GM18502 (cell line): ENCODE results near the gene STPG2.

ENCODE experiments used
- ATAC-seq: cut with Tn5 transposase; IDR thresholded peaks from one replicate; pipeline ENCODE4 v1.9.1; 2021; ENCODE audit warnings: mild to moderate bottlenecking; ENCODE audit not compliant: unreplicated experiment, poor library complexity

STPG2 gene

GRCh38 chr4:97851115-97851514 is 292.2 kb downstream of the STPG2 start:
- ATAC-seq: no peak

DNA sequence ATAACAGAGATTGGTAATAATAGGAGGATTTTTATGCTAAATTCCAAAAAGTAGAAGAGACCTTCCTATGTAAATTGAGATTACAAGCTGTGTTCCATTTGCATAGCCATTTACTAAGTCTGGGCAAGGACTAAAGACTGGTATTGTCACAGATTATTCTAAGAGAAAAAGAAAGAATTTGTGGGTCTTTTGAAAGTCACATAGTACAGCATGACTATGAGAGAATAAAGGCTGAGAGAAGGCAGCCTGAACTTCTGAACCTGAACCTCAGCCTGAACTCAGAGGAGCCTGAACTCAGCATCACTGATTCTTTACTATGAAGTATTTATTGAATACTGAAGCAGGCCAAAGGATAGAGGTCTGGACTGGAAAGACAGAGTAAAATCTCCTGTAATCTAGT is 297.5 kb downstream of the STPG2 start:
- ATAC-seq: no peak

- ATAC-seq: no peak
These were observed 301.8 kb downstream of the STPG2 start for GRCh38 chr4:97841512-97841911.

DNA sequence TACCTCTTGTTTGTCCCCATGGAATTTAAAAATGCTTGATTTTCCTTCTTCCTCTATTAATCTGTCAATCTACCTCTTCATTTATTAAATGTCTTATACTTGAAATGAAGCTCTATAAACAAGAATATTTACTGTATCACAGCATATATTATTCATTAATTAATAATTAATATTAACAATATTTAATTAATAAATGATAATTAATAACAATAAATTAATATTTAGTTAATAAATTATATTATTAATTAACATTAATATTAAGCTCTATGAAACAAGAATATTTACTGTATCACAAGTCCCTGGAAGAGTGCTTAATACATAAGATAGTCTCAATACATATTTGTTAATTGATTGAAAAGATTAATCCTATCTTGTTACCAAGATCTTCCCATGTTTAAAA is 306.6 kb downstream of the STPG2 start:
- ATAC-seq: no peak

DNA sequence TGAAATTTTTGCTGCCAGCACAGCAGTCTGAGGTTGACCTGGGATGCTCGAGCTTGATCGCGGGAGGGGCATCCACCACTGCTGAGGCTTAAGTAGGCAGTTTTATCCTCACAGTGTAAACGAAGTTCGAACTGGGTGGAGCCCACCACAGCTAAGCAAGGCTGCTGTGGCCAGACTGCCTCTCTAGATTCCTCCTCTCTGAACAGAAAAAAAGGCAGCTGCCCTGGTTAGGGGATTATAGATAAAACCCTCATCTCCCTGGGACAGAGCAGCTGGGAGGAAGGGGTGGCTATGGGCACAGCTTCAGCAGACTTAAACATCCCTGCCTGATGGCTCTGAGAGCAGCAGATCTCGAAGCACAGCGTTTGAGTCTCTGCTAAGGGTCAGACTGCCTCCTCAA is 314.6 kb downstream of the STPG2 start:
- ATAC-seq: no peak

GRCh38 chr4:97819294-97819693 is 324.0 kb downstream of the STPG2 start:
- ATAC-seq: no peak

- no peak for ATAC-seq
These were observed 330.5 kb downstream of the STPG2 start for GRCh38 chr4:97812768-97813167.

DNA sequence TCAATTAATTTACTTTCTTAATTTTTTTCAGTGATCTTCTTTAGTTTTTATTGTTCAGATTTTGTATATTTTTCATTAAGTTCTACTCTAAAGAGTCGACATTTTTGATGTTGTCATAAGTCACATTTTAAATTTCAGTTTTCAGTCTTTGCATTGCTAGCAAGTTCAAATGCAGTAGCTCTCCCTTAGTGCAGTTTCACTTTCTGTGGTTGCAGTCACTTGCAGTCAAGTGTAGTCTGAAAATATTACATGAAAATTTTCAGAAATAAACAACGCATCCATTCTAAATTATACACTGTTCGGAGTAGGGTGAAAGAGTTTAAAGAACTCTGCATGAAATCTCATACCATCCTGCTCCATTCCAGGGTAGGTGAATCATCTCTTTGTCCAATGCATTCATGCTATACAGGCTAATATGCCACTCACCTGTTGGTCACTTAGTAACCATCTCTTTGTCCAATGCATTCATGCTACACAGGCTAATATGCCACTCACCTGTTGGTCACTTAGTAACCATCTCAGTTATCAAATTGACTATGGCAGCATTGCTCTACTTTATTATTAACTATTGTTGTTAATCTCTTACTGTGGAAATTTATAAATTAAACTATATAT is 356.9 kb downstream of the STPG2 start:
- no peak for ATAC-seq

DNA sequence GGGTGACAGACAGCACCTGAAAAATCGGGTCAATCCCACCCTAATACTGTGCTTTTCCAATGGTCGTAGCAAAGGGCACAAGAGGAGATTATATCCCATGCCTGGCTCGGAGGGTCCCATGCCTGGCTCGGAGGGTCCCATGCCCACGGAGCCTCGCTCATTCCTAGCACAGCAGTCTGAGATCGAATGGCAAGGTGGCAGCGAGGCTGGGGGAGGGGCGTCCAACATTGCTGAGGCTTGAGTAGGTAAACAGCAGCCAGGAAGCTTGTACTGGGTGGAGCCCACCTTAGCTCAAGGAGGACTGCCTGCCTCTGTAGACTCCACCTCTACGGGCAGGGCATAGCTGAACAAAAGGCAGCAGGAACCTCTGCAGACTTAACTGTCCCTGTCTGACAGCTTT is 365.1 kb downstream of the STPG2 start:
- no peak for ATAC-seq

GRCh38 chr4:97774347-97774989 is 368.8 kb downstream of the STPG2 start:
- no peak for ATAC-seq

DNA sequence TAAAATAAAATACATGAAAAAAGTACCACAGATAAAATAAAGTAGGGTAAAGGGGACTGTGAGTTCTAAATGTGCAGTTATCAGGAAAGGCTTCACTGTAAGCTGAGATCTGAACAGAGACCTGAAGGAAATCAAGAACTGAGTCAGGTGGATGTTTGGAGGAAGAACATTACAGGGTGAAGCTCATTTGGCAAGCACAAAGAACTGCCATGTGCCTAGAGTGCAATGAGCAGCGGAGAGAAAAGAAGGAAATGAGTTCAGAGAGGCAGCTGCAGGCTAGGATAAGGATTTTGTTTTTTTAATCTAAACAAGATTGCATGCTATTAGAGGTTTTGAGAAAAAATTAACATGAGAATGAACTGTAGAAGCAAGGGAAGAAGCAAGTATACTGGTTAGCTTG is 373.1 kb downstream of the STPG2 start:
- ATAC-seq: no peak

- ATAC-seq: no peak
These were observed 381.2 kb downstream of the STPG2 start for GRCh38 chr4:97762115-97762512.

DNA sequence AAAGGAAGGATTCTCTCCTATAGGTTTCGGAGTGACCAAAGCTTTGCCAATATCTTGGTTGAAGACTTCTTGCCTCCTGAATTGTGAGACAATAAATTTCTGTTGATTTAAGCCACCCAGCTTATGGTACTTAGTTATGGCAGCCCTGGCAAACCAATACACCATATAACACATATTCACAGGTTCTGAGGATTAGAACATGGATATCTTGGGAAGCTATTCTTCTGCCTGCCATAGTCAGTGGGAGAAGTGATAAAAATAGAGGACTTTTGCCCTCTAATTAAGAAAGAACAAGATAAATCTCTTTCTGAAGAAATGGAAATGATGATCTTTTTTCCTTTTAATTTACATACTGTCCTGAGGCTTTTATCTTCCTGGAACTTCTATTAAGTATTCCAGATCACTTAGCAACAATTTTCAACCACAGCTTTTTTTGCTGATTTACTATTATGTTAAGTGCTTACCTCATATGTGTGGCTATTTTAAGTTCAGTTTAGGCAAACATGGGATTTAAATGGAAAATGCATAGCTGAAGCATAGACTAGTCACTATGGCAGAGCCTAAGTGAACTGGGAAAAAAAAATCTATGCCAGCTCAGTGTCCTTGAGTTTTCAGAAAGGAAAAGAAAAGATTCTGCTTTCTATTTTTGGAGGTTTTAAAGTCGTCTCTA is 381.7 kb downstream of the STPG2 start:
- ATAC-seq: no peak

- no peak for ATAC-seq
These were observed 383.5 kb downstream of the STPG2 start for GRCh38 chr4:97759785-97760184.

DNA sequence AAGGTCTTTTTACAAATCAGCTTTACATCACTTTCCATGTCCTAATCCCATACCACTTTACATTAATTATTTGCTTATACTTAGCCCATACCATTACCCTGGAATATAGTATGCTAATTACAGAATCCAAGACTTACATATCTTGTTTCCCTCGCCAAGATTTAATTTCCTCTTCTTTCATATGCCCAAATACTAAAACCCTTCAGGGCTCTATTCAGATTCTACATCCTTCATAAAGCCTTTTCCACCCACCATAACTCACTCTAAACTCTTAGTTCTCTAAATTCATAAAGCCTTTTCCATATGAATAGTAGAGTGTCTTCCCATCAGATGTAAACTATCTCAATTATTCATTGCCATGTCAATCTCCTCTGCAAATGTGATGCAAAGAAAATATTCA is 390.7 kb downstream of the STPG2 start:
- ATAC-seq: no peak

GRCh38 chr4:97747945-97748344 is 395.3 kb downstream of the STPG2 start:
- no peak for ATAC-seq

- no peak for ATAC-seq
These were observed 422.3 kb downstream of the STPG2 start for GRCh38 chr4:97720869-97721432.

- ATAC-seq: no peak
These were observed 452.1 kb downstream of the STPG2 start for GRCh38 chr4:97691111-97691605.

- no peak for ATAC-seq
These were observed 472.5 kb downstream of the STPG2 start for GRCh38 chr4:97670703-97671269.

DNA sequence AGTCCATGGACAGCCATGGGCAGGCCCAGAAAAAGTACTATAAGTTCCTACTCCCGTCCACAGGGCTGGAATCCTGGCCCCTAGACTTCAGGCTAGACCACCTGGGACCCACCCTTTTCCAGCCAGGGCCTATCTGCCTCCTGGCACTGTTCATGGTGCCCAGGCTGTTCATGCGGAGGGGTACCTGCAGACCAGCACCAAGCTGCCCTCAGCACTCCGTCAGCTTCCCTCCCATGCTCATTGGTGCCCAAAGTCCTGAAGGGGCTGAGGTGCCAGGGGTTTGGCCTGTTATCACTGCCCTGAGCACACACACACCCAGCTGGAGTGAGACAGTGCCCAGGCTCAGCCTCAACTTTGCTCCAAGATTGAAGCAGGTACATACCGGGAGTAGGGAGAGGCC is 477.7 kb downstream of the STPG2 start:
- no peak for ATAC-seq

GRCh38 chr4:97664741-97665140 is 478.5 kb downstream of the STPG2 start:
- no peak for ATAC-seq
